Mesothelial cell of epicardium (in vitro differentiated cells): ENCODE data around the gene GPER1. TPM values are rescaled to one million over a fixed set of nuclear protein-coding genes. Genes with fewer than 3 reads are reported as not detected.

Source experiments
- DNase-seq, 2 experiments: peaks; one replicate each; pipeline ENCODE4 v3.0.0; 2021; ENCODE audit warnings: low spot score in 2 of 2; ENCODE audit not compliant: unreplicated experiment in 2 of 2
- H3K27ac Mint-ChIP-seq: 2 replicates; pipeline ENCODE4 v1.8.0; 2021; ENCODE audit warnings: mixed read lengths
- H3K27me3 Mint-ChIP-seq: 2 replicates; pipeline ENCODE4 v1.8.0; 2021; ENCODE audit warnings: low read depth, mixed read lengths
- H3K36me3 Mint-ChIP-seq: 2 replicates; pipeline ENCODE4 v1.8.0; 2021; ENCODE audit warnings: mixed read lengths
- H3K4me1 Mint-ChIP-seq: 2 replicates; pipeline ENCODE4 v1.8.0; 2021; ENCODE audit warnings: mixed read lengths
- H3K4me3 Mint-ChIP-seq: 2 replicates; pipeline ENCODE4 v1.8.0; 2021; ENCODE audit warnings: mild to moderate bottlenecking, moderate library complexity, mixed read lengths
- H3K9me3 Mint-ChIP-seq: 2 replicates; pipeline ENCODE4 v1.8.0; 2021; ENCODE audit warnings: mixed read lengths
- CTCF ChIP-seq: fragments of 200-600 bp; sonication (generic); IDR thresholded peaks from one replicate; pipeline ENCODE4 v1.5.0; 2021; ENCODE audit warnings: antibody characterized with exemption; ENCODE audit not compliant: unreplicated experiment
- total RNA-seq: library from RNA; stranded (reverse); gene quantifications from 3 replicates; pipeline ENCODE4 v1.2.1, GENCODE V29; 2021

GPER1 gene
- total RNA-seq, 1 donor from 2014 or later: 2.1 TPM

- H3K4me3 Mint-ChIP-seq: no peak overlapping the region
- no peaks in the 10 kb centered on the region for H3K27me3 Mint-ChIP-seq
- H3K36me3 Mint-ChIP-seq: peaks cover 1% of the 10 kb centered on the region
- no peaks in the 10 kb centered on the region for H3K9me3 Mint-ChIP-seq
- peaks cover 23% of the 10 kb centered on the region for H3K4me1 Mint-ChIP-seq
- DNase-seq: no peak
- TF ChIP-seq CTCF: no peak
- no peak overlapping the region for H3K27ac Mint-ChIP-seq
Observed at GRCh38 chr7:1080921-1081255, 7.0 kb upstream of the GPER1 start.

GRCh38 chr7:1081336-1081735 lies 6.6 kb upstream of the GPER1 start:
- Mint-ChIP-seq H3K9me3 (no peaks in the 10 kb centered on the region), H3K4me1 (peaks cover 23% of the 10 kb centered on the region), H3K27me3 (no peaks in the 10 kb centered on the region), H3K36me3 (peaks cover 1% of the 10 kb centered on the region), H3K4me3 (no peak overlapping the region), H3K27ac (no peak overlapping the region)
- TF ChIP-seq CTCF: no peak
- no peak for DNase-seq

GRCh38 chr7:1081931-1082401 lies 5.9 kb upstream of the GPER1 start:
- no peak overlapping the region for H3K27ac Mint-ChIP-seq
- no peaks in the 10 kb centered on the region for H3K27me3 Mint-ChIP-seq
- peak overlapping the region; percentile 45 for H3K4me3 Mint-ChIP-seq
- H3K36me3 Mint-ChIP-seq: peaks cover 1% of the 10 kb centered on the region
- H3K4me1 Mint-ChIP-seq: peaks cover 27% of the 10 kb centered on the region
- no peak for DNase-seq
- no peaks in the 10 kb centered on the region for H3K9me3 Mint-ChIP-seq
- no peak for TF ChIP-seq CTCF

- Mint-ChIP-seq H3K4me3 (no peak overlapping the region), H3K9me3 (no peaks in the 10 kb centered on the region), H3K4me1 (peaks cover 46% of the 10 kb centered on the region), H3K27ac (no peak overlapping the region), H3K36me3 (peaks cover 1% of the 10 kb centered on the region), H3K27me3 (no peaks in the 10 kb centered on the region)
- no peak for DNase-seq
- no peak for TF ChIP-seq CTCF
Observed at GRCh38 chr7:1083729-1084657, 3.9 kb upstream of the GPER1 start.

DNA sequence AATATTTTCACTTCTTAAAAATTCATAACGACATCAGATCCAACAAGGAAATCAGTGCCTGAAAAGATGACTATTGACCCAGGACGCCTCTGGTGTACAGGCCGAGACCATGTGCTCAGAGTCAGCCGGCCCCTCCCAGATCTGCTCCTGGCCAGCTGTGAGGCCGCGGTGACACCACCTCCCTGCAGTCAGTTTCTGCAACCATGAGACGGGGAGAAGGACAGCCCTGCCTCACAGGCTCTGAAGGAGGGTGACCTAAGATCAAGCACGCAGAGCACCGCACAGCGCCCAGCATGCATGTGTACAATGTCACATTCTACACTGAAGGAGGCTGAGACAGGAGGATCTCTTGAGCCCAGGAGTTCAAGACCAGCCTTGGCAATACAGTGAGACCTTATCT lies 2.6 kb upstream of the GPER1 start:
- Mint-ChIP-seq H3K27ac (no peak overlapping the region), H3K4me3 (no peak overlapping the region)
- TF ChIP-seq CTCF: no peak

More for the DNA sequence above, 2.6 kb upstream of the GPER1 start:
- Mint-ChIP-seq H3K4me1 (peaks cover 46% of the 10 kb centered on the region), H3K9me3 (no peaks in the 10 kb centered on the region), H3K36me3 (peaks cover 1% of the 10 kb centered on the region), H3K27me3 (no peaks in the 10 kb centered on the region)
- DNase-seq: no peak
